ES-I3 (cell line): ENCODE measurements around the gene SLC1A2.

ENCODE experiments used
- H3K36me3 ChIP-seq: 2 replicates; pipeline ENCODE4 v1.6.1; 2013; ENCODE audit warnings: mild to moderate bottlenecking, low read length, control low read depth, moderate library complexity; ENCODE audit not compliant: insufficient read depth
- H3K4me1 ChIP-seq: 2 replicates; pipeline ENCODE4 v1.6.1; 2013; ENCODE audit warnings: mild to moderate bottlenecking, control low read depth, low read length; ENCODE audit not compliant: insufficient read depth
- H3K9ac ChIP-seq: 2 replicates; pipeline ENCODE4 v1.6.1; 2013; ENCODE audit warnings: low read depth, mild to moderate bottlenecking, low read length, moderate library complexity
- H3K9me3 ChIP-seq: 2 replicates; pipeline ENCODE4 v1.6.1; 2013; ENCODE audit warnings: mild to moderate bottlenecking, low read length, moderate library complexity; ENCODE audit not compliant: control insufficient read depth, insufficient read depth

The SLC1A2 gene

DNA sequence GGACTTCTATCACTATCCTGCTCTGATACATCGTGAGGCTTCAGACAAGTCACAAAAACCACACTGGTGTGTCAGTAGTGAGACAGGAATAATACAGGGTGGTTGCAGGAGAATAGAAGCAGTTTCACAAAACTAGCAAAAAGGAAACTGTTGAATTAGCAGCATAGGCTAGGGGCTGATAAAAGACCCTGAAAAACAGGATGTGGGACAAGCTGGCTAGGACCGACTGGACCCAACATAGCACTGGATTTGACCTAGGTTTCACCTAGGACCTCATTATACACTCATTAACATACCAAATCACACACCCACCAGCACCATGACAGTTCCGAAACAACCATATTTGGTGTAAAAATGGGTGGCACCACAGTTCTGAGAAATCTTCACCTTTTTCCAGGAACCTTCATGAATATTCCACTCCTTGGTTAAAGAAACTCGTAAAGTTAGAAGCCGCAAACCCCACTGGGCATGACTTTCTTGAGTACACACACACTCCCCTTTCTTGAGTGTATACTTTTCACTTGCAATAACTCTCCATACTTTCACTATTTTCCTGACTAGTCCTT lies 76.2 kb downstream of the SLC1A2 start:
- Histone ChIP-seq H3K9ac (no peak overlapping the region), H3K36me3 (no peaks in the 10 kb centered on the region), H3K4me1 (0 out of 2 replicates have a peak, but pooled peaks cover 3% of the 10 kb centered on the region), H3K9me3 (no peaks in the 10 kb centered on the region)

DNA sequence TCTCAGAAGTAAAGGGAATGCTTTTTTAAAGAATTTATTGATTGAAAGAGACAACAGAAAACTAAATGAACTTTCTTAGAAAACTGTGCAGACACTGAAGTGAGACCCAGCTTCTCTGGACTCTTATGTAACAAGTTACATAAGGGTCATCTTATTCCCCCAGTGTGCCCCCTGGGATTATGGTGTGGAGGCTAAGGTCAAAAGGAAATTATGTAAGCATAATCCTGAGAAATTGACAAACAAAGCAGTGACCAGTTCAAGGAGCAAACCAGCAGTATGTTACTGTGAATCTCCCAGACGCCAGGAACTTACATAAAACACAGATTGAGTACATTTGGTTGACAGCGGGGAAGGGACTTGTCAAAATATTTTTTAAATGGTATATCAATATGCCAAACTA lies 78.6 kb downstream of the SLC1A2 start:
- H3K9ac ChIP-seq, result no peak overlapping the region
- H3K4me1 ChIP-seq, result no peaks in the 10 kb centered on the region
- no peaks in the 10 kb centered on the region for H3K9me3 ChIP-seq
- no peaks in the 10 kb centered on the region for H3K36me3 ChIP-seq

DNA sequence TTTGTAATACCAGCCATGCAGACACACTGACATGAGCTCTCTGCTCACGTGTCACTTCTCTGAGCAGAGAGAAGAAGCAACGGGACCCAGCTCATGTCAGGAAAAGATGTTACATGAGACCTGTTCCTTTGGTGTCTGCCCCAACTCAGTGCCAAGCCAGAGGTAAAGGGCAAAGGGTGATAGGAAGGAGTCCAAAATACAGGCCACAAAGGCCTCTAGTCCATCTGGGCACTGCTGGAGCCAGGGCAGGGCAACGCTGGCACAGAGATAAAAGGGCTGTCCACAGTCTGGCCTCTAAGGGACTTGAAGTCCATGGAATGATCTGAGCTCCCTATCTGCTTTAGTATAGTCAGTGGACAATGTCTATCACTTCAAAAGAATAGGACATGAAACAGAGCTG lies 79.3 kb downstream of the SLC1A2 start:
- no peaks in the 10 kb centered on the region for H3K36me3 ChIP-seq
- no peak overlapping the region for H3K9ac ChIP-seq
- no peaks in the 10 kb centered on the region for H3K4me1 ChIP-seq
- H3K9me3 ChIP-seq, result no peaks in the 10 kb centered on the region

DNA sequence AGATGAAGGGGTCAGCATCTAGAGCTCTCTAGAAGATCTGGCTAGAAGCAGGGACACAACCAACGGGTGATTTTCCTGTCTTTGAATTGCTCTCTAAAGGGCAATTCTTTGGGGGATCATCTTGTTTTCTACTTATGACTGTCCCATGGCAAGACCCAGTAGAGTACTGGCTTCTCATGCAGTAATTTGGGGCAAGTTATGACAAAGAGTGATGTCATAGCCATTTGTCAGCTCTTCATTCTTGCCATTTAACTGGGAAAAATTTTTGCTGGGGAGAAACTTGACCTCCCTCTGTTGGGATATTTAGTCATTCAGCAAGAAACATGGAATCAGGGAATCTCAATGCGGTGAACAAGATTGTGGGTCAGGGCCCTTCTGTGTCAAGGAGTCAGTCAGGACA lies 80.4 kb downstream of the SLC1A2 start:
- H3K36me3 ChIP-seq, result no peaks in the 10 kb centered on the region
- H3K4me1 ChIP-seq, result 0 out of 2 replicates have a peak, but pooled peaks cover 3% of the 10 kb centered on the region
- no peaks in the 10 kb centered on the region for H3K9me3 ChIP-seq
- no peak overlapping the region for H3K9ac ChIP-seq

DNA sequence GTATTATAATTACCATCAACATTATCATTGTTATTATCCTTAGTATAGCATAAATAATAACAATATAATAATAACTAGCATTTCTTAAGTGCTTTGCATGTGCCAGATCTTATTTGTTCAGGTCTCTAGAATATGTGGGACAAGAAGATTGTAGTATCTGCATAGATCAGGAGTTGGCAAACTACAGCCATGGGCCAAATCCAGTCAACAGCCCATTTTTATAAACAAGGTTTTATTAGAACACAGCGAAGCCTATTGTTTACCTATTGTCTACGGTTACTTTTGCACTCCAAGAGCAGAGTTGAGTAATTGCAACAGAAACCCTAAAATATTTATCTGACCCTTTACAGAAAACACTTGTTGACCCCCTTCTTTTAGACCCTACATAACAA lies 81.4 kb downstream of the SLC1A2 start:
- H3K4me1 ChIP-seq, result 0 out of 2 replicates have a peak, but pooled peaks cover 3% of the 10 kb centered on the region
- no peak overlapping the region for H3K9ac ChIP-seq
- H3K9me3 ChIP-seq, result no peaks in the 10 kb centered on the region
- H3K36me3 ChIP-seq, result no peaks in the 10 kb centered on the region

DNA sequence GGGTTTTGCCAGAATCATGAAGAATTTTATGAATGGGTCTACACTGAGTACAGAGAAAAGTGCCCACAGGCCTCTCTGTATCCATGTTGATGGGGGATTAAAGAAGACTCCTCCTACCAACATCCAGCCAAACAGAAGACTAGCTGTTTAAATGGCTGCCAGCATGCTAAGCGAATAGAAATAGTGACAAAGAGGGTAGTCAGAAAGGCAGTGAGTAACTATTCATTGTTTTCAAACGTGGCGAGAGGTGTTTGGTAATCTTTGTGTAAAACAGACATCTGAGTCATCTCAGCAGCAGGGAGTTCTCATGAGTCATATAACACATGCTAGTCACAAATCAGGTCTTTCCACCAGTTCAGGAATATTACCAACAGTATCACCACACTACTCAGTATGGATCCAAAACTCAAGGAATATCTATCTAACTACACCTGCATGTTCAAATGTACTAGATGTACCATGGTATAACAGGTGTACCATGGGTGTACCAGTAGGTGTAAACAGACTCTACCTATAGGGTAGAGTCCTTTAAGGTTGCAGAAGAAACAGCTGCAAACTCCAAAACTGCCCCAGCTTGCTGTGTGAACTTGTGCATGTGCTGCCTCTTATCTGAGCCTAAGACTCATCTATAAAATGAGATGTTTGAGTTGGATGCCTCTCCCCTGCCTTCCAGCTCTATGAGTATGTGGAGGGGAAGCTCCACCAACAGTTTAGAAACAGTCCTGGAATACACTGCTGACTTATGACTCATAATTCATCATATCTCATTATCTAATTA lies 82.0 kb downstream of the SLC1A2 start:
- Histone ChIP-seq H3K36me3 (no peaks in the 10 kb centered on the region), H3K9ac (no peak overlapping the region), H3K9me3 (no peaks in the 10 kb centered on the region), H3K4me1 (0 out of 2 replicates have a peak, but pooled peaks cover 3% of the 10 kb centered on the region)

DNA sequence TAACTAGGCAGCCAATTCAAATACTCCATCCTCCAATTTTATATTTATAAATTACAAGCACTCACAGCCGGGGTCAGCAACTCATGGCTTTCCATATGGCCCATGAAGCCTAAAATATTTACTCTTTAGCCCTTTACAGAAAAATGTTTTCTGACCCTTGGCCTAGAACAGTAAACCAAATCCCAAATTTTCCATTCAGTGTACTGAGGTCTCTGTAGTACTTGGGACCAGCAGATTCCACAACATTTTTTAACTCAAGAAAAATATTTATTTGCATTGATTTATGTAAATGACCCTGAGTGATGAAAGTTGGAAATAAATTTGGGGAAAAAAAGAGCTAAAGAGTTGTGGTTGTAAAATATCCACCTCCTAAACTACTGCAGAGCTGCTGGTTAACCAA lies 82.6 kb downstream of the SLC1A2 start:
- Histone ChIP-seq H3K4me1 (0 out of 2 replicates have a peak, but pooled peaks cover 3% of the 10 kb centered on the region), H3K9me3 (no peaks in the 10 kb centered on the region), H3K9ac (no peak overlapping the region), H3K36me3 (no peaks in the 10 kb centered on the region)

DNA sequence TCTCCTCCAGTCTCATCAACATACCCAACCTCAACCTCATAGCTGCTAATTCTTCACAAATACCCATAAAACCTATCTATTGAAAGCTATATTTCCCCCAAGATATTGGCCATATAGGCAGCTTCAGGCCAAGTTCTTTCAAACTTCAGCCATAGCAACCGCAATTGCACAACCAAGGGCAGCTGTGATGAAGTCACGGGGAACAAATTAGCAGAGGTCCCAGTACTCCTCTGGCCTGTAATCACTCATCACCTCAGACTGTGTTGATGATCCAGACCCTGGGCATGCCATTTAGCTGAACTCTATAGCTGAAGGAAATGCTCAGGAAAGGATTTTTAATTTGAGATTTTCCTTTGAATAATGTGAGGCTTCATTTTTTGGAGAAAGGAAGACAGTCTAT lies 84.1 kb downstream of the SLC1A2 start:
- Histone ChIP-seq H3K4me1 (0 out of 2 replicates have a peak, but pooled peaks cover 3% of the 10 kb centered on the region), H3K9ac (no peak overlapping the region), H3K9me3 (peaks cover 4% of the 10 kb centered on the region; the same call in 1 of the 2 replicates), H3K36me3 (no peaks in the 10 kb centered on the region)

DNA sequence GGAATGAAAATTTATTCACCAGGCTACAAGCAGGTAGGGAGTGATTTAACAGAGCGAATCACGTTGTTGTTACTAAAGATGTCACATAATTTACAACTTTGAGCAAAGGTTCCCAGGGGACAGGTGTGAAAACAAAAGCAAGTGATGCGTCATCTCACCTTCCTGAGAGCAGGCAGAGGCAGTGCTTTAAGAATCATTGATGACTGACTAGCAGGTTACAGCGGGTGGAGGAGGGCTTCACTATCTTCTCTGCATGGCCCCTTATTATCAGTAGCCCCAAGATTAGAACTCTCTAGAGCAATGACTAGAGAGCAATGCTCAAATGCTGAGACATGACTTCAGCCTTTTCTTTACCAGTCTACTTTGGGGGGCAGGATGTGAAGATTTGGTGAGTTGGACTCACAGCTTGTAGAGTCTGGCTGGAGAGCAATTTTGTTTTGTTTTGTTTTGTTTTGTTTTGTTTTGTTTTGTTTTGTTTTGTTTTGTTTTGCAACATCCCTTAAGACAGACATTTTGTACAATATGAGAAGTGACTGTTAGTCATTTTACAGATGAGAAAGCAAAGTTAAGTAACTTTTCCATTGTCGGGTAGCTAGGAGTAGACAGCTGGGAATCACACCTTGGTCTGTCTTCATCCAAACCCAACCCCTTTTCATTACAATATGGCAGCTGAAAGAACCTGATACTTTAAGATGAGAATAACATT lies 84.8 kb downstream of the SLC1A2 start:
- Histone ChIP-seq H3K9me3 (peaks cover 4% of the 10 kb centered on the region; the same call in 1 of the 2 replicates), H3K36me3 (no peaks in the 10 kb centered on the region), H3K9ac (no peak overlapping the region), H3K4me1 (0 out of 2 replicates have a peak, but pooled peaks cover 3% of the 10 kb centered on the region)

DNA sequence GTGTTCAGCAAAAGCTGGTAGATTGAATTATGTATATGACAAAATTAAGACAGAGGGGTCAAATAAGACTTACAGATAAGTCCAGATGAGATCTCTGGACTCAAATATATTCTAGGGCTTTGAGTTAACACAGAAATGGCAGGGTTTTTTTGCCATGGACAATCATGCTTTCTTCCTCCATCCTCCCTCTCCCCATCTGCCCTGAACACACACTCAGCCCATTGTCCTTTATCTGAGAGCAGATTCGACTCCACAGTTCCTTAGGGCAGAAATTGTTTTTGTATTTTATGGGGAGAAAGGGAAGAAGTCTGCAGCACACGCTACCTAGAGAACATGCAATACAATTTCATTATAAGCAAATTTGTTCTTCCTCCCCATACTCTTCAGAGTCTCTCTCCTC lies 86.8 kb downstream of the SLC1A2 start:
- Histone ChIP-seq H3K4me1 (0 out of 2 replicates have a peak, but pooled peaks cover 3% of the 10 kb centered on the region), H3K9me3 (peaks cover 4% of the 10 kb centered on the region; the same call in 1 of the 2 replicates), H3K36me3 (no peaks in the 10 kb centered on the region), H3K9ac (no peak overlapping the region)

DNA sequence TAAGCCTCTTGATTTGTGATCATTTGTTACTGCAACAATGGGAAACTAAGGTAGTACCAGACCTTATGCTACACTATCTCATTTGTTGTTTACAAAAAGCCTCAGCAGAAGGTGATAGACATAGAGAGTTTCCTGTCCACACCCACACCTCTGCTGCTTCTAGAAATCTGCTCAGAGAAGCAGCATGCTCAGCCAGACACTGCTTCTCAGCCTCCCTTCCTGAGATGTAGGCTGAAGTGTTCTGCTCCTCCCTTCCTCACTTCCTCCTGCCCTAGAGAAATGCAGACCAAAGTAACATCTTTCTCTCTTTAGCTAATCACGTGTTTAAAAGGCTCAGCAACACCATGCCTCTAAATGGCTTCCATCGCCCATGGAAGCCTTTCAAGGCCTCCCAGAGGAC lies 88.4 kb downstream of the SLC1A2 start:
- H3K4me1 ChIP-seq, result 0 out of 2 replicates have a peak, but pooled peaks cover 3% of the 10 kb centered on the region
- peaks cover 4% of the 10 kb centered on the region; the same call in 1 of the 2 replicates for H3K9me3 ChIP-seq
- H3K9ac ChIP-seq, result no peak overlapping the region
- H3K36me3 ChIP-seq, result no peaks in the 10 kb centered on the region

DNA sequence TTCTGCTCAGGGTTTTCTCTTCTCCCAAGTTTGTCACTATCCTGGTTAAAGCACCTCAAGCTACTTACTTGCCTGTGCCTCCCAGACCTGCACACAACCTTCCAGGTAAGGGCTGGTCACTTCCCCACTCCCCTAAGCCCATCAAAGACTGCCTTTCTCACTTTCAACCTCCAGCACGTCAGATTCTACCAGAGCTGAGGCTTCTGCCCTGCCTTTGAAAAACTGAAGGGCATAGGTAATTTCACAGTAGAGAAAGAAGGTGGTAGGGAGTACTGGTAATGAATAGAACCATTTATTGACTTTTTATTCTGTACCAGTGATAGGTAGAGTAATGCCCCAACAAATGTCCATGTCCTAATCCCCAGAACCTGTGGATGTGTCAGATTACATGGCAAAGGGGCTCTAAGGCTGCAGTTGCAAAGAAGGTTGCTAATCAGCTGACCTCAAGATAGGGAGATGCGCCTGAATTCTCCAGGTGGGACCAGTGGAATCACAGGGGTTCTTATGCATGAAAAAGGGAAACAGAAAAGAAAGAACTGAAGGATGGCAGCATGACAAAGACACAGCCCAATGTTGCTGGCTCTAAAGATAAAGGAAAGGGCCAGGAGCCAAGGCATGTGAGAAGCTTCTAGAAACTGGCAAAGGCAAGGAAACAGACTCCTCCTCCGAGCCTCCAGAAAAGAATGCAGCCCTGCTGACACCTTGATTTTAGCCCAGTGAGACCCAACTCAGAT lies 89.0 kb downstream of the SLC1A2 start:
- H3K36me3 ChIP-seq, result no peaks in the 10 kb centered on the region
- peaks cover 4% of the 10 kb centered on the region; the same call in 1 of the 2 replicates for H3K9me3 ChIP-seq
- 0 out of 2 replicates have a peak, but pooled peaks cover 3% of the 10 kb centered on the region for H3K4me1 ChIP-seq
- no peak overlapping the region for H3K9ac ChIP-seq

DNA sequence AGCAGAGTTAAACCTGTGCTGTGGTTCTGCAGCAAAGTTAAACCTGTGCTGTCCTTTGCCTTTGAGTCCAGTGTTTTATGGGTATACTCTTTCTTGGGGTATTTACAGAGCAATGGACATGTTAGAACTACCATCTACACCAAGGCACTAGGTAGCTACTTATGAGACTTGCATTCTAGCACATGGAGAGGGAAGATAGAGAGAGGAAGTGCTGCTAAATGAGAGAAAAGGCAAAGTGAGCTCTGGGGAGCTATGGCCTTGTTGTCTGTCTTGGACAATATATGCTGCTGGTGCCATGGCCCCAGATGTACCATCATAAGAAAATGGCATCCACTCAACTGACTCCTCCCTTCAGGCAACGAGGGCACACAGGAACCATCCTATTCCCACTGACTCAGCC lies 91.5 kb downstream of the SLC1A2 start:
- H3K9ac ChIP-seq, result no peak overlapping the region
- H3K9me3 ChIP-seq, result peaks cover 4% of the 10 kb centered on the region; the same call in 1 of the 2 replicates
- H3K4me1 ChIP-seq, result peaks cover under 1% of the 10 kb centered on the region; the same call in 1 of the 2 replicates
- no peaks in the 10 kb centered on the region for H3K36me3 ChIP-seq
